CD4-positive, alpha-beta T cell treated with Interleukin-1 beta for 1 hour (primary cell): ENCODE data around the gene EDDM13.
"Not testable (repeated sequence)": the region's sequence is repeated elsewhere in the genome, so short reads cannot be mapped to it uniquely, and the experiment has no call there.

Source experiments
- DNase-seq, 2 donors: peaks; one replicate each; pipeline ENCODE4 v3.0.0-alpha.2; 2020 to 2022

EDDM13 gene

GRCh38 chr19:56272161-56272798, at the start of gene EDDM13:
EDDM13 (plus strand) TSS chr19:56272748; CDS start chr19:56272835, 87 bp downstream.
- no peak for DNase-seq

GRCh38 chr19:56222901-56223300, 49.6 kb upstream of the EDDM13 start:
- DNase-seq, result no peak

- DNase-seq, result no peak
Measured at GRCh38 chr19:56223481-56223880, 49.1 kb upstream of the EDDM13 start.

- no peak for DNase-seq
Measured at GRCh38 chr19:56245121-56245740, 27.3 kb upstream of the EDDM13 start.

GRCh38 chr19:56245764-56246163, 26.8 kb upstream of the EDDM13 start:
- DNase-seq, result not testable (repeated sequence)

GRCh38 chr19:56248736-56249338, 23.7 kb upstream of the EDDM13 start:
- not testable (repeated sequence) for DNase-seq

- peak; percentile 66 to 69 for DNase-seq
Measured at GRCh38 chr19:56252699-56253422, 19.7 kb upstream of the EDDM13 start.

- peak in 1 of 2 donors; percentile 53 for DNase-seq
Measured at GRCh38 chr19:56253737-56254136, 18.8 kb upstream of the EDDM13 start.

GRCh38 chr19:56258272-56258671, 14.3 kb upstream of the EDDM13 start:
- DNase-seq, result no peak

GRCh38 chr19:56261145-56261544, 11.4 kb upstream of the EDDM13 start:
- DNase-seq, result no peak

GRCh38 chr19:56261932-56262331, 10.6 kb upstream of the EDDM13 start:
- DNase-seq, result not testable (repeated sequence)

GRCh38 chr19:56263319-56263718, 9.2 kb upstream of the EDDM13 start:
- no peak for DNase-seq

GRCh38 chr19:56266051-56266450, 6.5 kb upstream of the EDDM13 start:
- DNase-seq, result no peak

GRCh38 chr19:56269348-56269747, 3.2 kb upstream of the EDDM13 start:
- DNase-seq, result no peak

- peak; percentile 5 to 56 for DNase-seq
Measured at GRCh38 chr19:56270676-56271075, 1.9 kb upstream of the EDDM13 start.

- DNase-seq, result no peak
Measured at GRCh38 chr19:56271151-56271550, 1.4 kb upstream of the EDDM13 start.

- no peak for DNase-seq
Measured at GRCh38 chr19:56273563-56274117, 1.1 kb downstream of the EDDM13 start.

- no peak for DNase-seq
Measured at GRCh38 chr19:56282809-56283208, 10.3 kb downstream of the EDDM13 start.

- no peak for DNase-seq
Measured at GRCh38 chr19:56284746-56285145, 12.2 kb downstream of the EDDM13 start.

GRCh38 chr19:56290104-56290503, 17.6 kb downstream of the EDDM13 start:
- no peak for DNase-seq

- no peak for DNase-seq
Measured at GRCh38 chr19:56291867-56292266, 19.3 kb downstream of the EDDM13 start.

- no peak for DNase-seq
Measured at GRCh38 chr19:56294549-56294948, 22.0 kb downstream of the EDDM13 start.
